ENCODE data around the gene PCYT1A.

GRCh38 chr3:196216089-196216564, 71.4 kb downstream of the PCYT1A start, which contains the start of gene SLC51A:
- no peak for TF ChIP-seq CTCF (IDR thresholded peaks at IDR 0.05)
- no peak for TF ChIP-seq POLR2AphosphoS5 (IDR thresholded peaks at IDR 0.05)
- no peak for TF ChIP-seq POLR2A (IDR thresholded peaks at IDR 0.05)
- TF ChIP-seq EP300 (IDR thresholded peaks at IDR 0.05), result no peak
